IPS-NIHi7 (cell line): Measurements from ENCODE around the gene ITGA1.
"Not testable (repeated sequence)": the region's sequence is repeated elsewhere in the genome, so short reads cannot be mapped to it uniquely, and the experiment has no call there.

Experiments
- DNase-seq: peaks from one replicate; pipeline ENCODE4 v3.0.0; 2012; ENCODE audit warnings: mixed read lengths; ENCODE audit errors: extremely low spot score

Gene ITGA1

DNA sequence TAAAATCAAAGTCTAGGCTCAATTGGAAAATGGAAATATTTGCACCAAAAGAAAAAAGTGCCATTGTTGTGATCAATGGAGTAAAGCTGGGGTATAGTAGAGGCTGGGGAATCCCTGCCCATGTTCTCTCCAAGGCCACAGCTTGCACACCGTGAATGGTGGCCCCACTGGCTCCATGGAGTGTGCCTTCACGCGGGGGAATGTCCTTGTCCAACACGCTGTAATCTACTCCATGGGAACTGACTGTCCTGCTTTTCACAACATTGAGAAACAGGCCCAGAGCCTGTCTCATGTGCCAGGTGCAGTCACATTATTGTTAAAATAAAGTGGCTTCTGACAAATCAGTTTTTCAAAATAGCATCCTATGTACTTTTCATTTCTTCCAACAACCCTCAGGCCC is 168.3 kb downstream of the ITGA1 start:
- no peak for DNase-seq

DNA sequence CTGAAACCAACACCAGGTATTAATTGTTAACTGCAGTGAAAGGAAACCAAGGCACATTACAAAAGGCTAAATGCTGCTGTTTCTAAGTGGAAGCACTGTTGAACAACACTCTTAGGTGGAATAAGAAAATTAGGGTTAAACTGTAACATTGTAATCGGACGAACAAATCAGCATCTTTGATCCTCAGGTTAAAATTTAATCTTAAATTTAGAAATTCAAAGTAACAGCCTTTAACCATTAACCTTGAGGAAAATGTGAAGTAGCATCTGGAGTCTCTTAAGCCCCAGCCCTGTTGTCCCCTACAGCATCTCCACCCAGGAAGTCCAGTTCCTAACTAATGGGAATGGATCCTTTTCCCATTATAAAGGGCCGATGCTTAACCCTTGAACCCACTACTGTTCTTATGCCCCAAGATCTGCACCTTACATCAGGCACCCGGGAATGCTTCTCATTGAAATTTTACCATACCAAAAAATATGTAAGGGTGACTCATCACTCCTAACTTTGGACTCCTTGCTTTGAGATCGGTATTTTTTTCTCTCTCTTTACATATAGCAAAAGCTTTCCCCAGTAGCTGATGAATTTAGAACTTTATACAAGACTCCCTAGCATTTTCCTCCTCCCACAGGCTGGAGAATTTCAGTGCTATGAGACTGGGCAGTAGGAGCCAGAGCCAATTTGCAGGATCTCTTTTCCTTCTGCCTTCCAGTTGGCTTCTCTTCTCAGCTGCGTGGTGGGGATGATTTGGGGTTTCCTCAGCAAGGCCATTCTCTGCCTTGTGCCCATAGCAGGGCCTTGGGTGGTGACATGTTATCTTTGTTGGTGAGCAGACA is 169.4 kb downstream of the ITGA1 start:
- no peak for DNase-seq

DNA sequence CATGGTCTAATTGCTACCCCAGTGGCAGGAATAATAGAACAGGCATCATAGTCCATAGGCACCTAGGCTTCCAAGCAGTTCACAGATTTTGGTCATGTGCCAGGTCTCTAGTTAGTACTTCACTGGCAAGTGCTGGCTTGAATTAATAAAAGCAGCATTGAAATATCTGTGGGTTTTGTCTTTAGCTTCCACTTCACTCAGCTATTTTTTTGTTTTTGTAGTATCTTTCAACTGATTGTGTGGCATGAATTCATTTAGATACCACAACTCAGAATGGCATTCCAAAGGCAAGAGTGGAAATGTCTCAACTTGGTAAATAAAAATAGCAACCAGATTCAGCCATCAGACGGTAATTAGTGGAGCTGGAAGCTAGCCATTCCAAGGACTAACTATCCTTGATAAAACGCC is 173.6 kb downstream of the ITGA1 start:
- DNase-seq: no peak

DNA sequence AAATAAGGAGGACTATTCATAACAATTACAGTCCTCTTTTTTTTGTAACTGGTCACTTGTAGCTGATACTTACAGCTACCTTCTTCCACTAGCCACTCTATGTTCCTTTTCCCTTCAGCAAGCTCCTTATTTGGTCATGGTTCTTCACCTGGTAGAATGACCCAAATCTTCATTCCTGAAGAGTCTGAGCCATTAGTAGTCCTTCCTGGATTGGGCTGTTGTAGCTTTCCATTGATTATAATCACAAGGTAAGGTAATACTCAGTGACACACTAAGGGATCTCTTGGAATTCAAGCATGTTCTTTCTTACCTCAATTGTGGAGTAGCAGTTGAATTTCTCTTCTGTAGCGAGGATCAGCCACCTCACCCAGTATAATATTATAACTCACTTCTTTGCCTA is 175.9 kb downstream of the ITGA1 start:
- DNase-seq: no peak

DNA sequence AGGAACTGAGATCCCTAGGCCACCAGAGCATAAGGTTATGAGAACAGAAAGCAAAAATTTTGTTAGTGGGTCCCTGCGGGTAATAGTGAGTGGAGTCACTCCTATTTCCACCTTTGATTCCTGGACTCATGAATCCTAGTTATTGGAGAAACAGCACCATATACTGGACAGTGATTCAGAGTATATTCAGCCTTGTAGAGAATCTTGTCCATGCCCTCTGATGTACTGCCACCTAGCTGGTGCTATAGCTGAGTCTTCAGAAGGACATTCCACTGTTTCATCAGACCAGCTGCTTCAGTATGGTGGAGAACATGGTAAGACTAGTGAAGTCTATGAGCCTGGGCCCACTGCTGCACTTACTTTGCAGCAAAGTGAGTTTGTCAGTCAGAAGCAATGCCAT is 176.4 kb downstream of the ITGA1 start:
- DNase-seq: no peak

DNA sequence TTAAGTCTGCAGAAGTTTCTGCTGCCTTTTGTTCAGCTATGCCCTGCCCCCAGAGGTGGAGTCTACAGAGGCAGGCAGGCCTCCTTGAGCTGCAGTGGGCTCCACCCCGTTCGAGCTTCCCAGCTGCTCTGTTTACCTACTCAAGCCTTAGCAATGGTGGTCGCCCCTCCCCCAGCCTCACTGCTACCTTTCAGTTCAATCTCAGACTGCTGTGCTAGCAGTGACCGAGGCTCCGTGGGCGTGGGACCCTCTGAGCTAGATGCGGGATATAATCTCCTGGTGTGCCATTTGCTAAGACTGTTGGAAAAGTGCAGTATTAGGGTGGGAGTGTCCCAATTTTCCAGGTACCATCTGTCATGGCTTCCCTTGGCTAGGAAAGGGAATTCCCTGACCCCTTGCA is 188.4 kb downstream of the ITGA1 start:
- not testable (repeated sequence) for DNase-seq

DNA sequence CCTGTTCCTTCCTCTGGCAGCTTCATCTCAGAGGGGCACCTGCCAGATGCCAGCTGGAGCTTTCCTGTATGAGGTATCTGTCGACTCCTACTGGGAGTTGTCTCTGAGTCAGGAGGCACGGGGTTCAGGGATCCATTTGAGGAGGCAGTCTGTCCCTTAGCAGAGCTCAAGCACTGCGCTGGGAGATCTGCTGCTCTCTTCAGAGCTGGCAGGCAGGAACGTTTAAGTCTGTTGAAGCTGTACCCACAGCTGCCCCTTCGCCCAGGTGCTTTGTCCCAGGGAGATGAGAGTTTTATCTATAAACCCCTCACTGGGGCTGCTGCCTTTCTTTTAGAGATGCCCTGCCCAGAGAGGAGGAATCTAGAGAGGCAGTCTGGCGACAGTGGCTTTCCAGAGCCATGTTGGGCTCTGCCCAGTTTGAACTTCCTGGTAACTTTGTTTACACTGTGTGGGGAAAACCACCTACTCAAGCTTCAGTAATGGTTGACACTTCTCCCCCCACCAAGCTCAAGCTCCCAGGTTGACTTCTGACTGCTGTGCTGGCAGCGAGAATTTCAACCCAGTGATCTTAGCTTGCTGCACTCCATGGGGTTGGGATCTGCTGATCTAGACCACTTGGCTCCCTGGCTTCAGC is 189.7 kb downstream of the ITGA1 start:
- DNase-seq: no peak

DNA sequence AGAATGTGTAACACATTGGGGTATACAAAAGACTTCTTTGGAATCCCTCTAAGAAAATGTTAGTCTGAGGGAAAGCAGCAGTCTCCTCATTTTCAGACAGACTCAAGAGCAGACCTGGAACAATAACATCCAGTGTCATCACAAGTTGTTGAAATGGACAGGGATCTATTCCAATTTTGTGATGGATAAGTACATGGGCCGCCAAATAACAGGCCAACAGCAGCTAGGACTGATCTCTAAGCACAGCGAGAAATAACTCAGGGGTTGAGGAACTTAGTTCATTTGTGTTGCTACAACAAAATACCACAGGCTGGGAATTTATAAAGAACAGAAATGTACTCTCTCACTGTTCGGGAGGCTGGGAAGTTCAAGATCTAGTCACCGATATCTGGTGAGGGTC is 193.8 kb downstream of the ITGA1 start:
- no peak for DNase-seq

DNA sequence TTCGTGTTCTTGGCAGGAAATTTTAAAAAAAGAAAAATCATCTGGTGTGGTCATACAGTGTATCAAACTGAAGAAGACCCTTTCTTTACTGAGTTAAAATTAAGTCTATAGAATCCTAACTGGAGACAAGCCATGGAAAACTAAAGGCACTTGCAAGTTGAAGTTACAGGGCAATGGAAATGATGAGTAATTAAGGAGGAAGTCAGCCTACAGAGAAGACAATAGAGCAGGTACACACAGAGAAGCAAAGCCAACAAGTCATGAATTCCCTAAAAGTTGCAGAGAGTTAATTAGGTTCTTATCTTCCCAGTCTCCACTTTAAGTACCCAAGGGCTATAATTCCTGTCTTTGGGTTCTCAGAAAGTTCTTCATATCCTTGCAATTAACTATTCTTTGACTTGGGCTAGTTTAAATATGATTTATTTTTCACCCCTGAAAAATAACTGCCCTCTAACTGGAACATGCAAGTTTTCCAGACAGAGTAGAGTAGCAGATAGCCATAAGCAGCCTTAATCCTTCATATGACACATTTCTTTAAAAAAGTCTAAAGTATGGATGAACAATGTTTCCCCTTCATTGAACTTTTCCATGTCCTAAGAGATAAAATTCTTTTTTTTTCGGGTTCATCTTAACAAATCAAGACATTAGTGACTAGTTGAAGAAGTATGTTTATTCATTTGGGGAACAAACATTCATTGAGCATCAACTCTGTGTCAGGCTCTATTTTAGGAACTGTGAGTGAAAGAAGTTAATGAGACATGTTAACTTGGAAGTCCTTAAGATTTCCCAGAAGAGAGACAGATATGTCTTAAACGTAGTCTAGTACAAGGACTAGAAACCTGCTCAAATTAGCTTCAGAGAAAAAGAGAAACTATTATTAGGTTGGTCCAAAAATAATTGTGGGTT is 196.3 kb downstream of the ITGA1 start:
- DNase-seq: peak; percentile 25

DNA sequence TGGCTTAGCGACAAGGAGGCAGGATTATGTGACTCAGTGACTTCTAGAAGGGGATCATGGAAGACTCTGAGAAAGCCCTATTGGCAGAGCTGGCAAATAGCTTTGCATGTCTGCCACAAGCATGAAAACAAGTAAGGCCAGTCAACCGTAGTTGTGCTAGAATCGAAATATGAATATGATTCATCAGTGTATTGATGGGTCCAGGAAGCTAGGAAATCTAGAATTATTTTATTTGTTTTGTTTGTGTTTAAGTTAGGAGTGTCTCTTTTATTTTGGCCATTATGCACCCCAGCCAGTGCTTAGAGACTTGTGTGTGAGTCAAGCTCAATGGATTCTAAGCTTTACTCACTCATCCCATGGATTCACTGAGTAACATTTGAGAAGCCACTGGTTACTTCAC is 197.6 kb downstream of the ITGA1 start:
- no peak for DNase-seq

DNA sequence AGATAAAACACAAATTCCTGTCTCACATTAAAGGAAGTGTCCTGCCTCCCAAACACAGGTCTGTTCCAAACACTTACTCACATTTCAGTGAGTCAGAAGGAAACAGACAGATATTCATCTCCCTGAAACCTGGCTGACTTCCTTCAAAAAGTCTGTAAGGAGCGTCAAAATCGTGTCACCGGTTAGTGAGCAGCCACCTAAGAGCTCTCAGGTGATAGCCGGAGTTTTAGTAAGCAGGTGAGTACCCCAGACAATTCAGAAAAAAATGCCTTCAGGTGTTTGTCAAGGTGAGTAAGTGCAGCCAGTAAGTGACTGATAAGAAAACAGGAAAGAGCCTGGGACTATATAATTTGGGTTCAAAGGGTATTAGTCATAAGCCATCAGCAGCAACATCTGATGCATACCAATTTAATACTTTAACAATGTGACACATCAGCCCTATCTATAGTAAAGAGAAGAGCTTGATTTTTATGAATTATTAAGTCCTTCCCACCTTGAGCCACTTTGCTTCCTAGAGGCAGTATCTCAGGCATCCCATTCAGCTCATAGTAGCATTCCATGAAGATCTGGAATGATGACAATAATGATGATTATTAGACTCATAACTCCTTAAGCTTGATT is 200.1 kb downstream of the ITGA1 start:
- no peak for DNase-seq

DNA sequence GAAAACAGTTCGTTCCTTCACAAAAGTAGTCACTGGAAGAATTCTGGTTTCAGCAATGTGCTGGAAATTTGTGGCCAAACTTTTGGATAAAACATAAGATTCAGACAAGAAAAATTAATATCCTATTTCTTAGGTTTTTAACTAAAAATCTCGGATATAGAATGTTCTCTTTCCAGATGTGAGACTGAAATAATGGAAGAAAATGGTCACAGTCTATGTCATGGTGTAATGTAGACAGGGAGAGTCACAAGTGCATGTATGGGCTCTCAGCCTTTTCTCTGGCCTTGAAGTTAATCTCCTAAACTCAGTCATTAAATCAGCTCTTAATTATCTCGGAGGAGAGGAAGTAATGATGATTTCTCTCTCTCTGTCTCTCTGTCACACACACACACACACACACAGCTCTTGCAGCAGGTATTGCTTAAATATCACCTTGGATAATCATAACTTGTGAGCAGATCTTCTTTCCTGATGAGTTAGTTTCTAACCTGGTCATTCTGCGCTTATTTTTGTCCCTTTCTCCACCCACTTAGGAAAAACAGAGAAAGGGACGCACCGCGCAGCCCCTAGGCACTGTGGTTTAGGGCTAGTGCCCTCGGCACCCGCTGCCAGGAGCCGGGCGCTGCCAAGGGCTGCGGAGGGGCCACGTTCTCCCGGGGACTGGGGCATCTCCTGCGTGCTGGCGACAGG is 200.8 kb downstream of the ITGA1 start:
- DNase-seq: no peak

DNA sequence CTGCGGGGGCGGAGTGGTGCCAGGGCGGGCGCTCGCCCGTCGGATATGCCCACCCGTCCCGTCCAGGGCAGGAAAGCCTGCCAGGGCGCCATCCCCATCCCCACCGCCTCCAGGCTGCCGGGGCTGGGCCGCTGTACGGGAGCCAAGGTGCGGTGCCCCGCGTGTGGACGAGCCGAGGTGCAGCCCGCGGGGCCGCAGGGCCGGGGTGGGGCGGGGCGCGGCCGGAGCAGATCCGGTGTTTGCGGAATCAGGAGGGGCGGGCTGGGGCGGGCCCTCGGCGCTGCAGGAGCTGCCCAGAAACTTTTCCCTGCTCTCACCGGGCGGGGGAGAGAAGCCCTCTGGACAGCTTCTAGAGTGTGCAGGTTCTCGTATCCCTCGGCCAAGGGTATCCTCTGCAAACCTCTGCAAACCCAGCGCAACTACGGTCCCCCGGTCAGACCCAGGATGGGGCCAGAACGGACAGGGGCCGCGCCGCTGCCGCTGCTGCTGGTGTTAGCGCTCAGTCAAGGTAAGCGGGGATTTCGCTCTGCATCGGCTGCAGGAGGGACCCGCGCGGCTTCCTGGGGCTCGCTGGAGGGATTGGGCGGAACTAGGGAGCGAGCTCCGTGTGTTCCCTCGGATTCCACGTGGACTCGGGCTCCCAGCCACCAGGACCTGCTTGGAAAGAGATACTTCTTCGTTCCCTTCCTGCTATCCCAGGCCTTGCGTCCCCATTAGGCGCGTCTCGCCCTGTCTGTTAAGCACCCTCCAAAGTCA is 201.5 kb downstream of the ITGA1 start, which contains the start of gene ITGA2:
Gene ITGA2, plus strand, starts transcription at position 328 of the 756 bp plus-strand sequence. Its CDS starts 117 bp downstream, at position 445.
- peak; percentile 69 for DNase-seq

DNA sequence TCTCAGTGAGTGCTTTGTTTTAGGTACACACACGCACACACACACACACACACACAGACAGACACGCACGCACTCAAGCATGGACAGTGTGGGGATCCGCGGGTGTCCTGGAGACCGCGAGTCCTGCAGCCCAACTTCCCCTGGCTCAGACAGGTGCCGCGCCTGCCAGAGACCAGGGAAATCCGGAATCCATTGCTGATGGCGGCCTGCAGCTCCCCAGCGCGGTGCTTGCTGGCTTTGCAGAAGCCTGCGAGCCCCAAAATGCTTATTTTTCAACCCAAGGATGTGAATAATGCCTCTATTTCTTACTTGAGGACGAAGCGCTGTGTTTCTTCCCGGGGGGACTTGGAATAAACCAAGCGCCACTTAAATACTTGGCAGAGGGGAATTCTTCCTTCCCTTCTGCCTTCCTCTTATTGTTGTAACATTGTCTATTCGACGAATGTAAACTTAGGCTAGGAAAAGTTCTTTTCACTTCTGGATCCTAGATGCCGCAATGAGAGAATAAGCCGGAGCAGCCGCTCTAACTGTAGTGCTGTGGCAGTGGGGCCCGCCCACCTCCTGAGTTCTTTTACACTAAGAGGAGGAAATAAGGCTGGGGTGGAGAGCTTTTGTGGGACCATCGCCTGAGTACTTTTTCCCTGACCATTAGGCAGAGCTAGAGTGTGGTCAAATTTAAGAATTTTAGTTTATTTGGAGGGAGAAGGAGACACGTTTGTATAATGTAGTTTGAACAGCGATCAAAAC is 202.2 kb downstream of the ITGA1 start:
- peak; percentile 65 for DNase-seq

DNA sequence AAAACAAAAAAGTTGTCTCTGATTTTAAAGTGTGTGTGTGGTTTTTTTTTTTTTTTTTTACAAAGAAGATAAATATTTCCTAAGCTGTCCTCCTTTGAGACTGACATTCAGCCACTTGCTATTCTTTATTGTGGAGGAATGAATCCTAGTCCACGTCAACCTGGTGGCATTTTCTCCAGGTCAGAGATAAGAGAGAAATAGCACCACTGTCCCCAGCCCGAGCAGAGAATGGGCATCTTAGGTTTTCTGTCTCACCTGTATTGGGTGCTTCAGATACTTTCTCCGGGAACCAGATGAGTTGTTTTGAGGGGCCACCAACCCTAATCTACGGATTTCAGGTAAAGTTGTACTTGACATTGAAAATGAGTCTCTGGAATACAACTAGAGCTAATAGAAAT is 202.8 kb downstream of the ITGA1 start:
- no peak for DNase-seq

DNA sequence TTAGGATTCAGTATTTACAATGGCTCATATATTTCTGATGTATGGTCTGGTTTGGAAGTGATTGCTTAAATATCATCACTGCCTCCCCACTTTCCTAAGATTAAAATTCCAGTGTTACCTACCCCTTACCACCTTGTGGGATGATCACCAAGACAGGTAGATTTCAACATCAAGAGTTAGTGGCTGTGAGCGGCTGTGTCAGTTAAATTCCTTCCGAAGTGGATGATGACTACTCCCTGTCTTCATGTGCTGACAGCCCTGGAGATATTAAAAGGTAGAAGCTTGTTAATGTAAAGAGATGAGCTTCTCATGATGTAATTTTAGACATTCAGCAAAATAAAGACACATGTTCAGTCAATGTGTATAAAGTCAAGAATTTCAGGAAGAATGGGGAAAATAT is 205.7 kb downstream of the ITGA1 start:
- DNase-seq: no peak

DNA sequence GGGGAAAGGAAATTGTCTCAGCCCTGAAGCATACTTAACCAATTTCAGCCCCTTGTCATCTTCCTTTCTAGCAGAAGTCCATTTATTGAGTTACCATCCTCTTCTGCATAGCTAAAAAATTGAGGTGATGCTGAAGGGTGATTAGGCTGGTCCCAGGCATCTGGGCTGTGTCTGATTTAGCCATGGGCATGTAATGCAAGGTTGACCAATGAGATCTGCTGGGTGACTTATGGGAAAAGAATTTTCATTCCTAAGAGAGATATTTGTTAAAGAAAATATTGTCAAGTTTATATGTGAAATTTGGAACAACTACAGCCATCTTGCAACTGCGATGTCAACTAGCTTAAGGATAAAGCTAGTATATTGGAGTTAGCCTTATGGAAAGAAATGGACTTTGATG is 206.6 kb downstream of the ITGA1 start:
- no peak for DNase-seq

DNA sequence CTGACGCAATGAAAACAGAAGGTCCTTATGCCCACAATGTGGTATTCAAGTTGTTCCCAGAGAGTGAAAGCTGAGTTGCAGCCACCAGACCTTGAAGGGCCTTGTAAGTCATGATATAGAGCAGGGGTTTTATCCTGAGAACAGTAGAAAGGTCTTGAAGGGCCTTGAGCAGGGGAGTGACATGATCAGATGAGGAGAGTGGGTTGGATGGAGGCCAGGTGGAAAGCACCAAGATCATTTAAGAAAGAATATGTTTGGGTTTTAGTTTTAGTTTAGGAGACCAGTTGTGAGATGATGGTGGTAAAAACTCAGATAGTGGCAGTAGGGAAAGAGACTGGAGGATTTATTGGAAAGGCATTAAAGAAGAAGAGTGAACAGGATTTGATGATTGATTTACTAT is 207.4 kb downstream of the ITGA1 start:
- DNase-seq: no peak

DNA sequence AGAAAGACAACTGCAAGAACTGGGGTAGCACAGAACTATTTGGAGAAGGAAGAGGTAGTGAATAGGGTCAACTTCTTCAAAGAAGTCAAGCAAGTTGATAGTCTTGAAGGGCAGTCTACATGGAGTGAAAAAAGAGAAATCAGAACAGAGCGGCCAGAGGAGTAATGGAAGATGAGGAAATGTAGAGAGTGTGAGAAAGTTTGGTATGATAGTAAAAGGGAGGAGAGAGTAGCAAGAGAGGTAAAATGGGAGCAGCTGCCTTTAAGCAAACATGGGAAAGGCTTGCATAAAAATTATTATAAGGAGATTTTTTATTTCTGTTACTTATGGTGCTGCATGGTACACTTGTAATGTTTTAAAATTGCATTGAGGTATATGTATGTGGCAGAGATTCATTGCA is 208.2 kb downstream of the ITGA1 start:
- DNase-seq: no peak

DNA sequence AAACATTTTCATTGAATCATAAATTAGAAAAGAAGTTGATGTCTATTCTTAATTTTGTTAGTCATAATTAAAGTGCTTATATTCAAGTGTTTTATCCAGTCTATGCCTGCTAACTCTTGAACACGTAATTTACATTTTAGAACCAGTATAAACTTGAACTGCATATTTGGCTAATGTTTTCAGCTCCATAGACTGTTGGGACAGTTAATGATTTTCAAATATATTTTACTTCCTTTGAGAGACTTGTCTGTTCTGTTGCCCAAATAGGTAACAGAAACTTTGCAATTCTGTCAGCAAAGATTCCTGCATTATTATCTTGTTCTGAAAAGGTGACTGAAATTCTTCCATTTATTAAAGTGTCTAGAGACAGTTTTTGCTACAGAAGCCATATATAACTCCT is 209.3 kb downstream of the ITGA1 start:
- no peak for DNase-seq
